Upper lobe of right lung (tissue), 1 donor: ENCODE data around the gene TRPM4. TPM values are rescaled to one million over a fixed set of nuclear protein-coding genes. Genes with fewer than 3 reads are reported as not detected.
A peak's percentile ranks its signal among the peaks of the same experiment; 100 is the strongest.

Source experiments
- ATAC-seq: fragments of 200-7000 bp; cut with Tn5 transposase; one replicate; pipeline ENCODE4 v1.9.1; 2020; ENCODE audit warnings: mild to moderate bottlenecking, moderate library complexity
- DNase-seq: peaks from one replicate; pipeline ENCODE4 v3.0.0-alpha.2; 2020
- H3K27ac ChIP-seq: fragments of 200-600 bp; one replicate; pipeline ENCODE4 v1.8.0; 2022
- H3K27me3 ChIP-seq: fragments of 200-600 bp; one replicate; pipeline ENCODE4 v1.8.0; 2022; ENCODE audit warnings: mild to moderate bottlenecking
- H3K36me3 ChIP-seq: fragments of 200-600 bp; one replicate; pipeline ENCODE4 v1.8.0; 2022
- H3K4me1 ChIP-seq: fragments of 200-600 bp; one replicate; pipeline ENCODE4 v1.8.0; 2022
- H3K4me3 ChIP-seq: fragments of 200-600 bp; one replicate; pipeline ENCODE4 v1.8.0; 2022; ENCODE audit warnings: mild to moderate bottlenecking
- H3K9me3 ChIP-seq: fragments of 200-600 bp; one replicate; pipeline ENCODE4 v1.8.0; 2022
- intact Hi-C: fragments of 100-400 bp; cut with DNase I; formaldehyde crosslinking; loops from one replicate; pipeline ENCODE4 v1.11.0; 2022
- total RNA-seq: library from RNA; stranded (reverse); fragmentation: NEBNext Ultra II Directional; extraction: Animal tissue kit (Norgen Biotek cat#: 25700); gene quantifications from one replicate; pipeline ENCODE4 v1.2.1, GENCODE V29; 2021
- TF ChIP-seq, protein P1 (sequence below): fragments of 200-600 bp; IDR thresholded peaks from one replicate; pipeline ENCODE4 v1.8.0; 2022; ENCODE audit warnings: antibody characterized with exemption
- donor health status: DM: no; HTN: yes; CAD: no; lungs with severe emphysema.

The TRPM4 gene
- total RNA-seq, 1 donor from 2014 or later, result 44.3 TPM

DNA sequence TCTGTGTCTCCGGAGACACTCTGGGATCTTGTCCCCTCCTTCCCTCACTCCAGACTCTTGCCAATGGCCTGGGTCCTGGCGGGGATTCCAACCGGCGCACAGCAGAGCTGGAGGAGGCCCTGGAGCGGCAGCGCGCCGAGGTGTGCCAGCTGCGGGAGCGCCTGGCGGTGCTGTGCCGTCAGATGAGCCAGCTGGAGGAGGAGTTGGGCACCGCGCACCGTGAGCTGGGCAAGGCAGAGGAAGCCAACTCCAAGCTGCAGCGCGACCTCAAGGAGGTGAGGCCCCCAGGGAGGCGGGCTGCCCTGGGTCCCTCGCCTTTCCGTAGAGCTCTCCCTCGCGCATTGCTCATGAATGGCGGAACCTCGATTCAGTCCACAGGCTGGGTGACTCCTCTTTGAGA is 27.3 kb upstream of the TRPM4 start:
- ATAC-seq, result no peak
- Histone ChIP-seq H3K27ac (no peak overlapping the region), H3K4me1 (peaks cover 15% of the 10 kb centered on the region), H3K27me3 (no peaks in the 10 kb centered on the region), H3K36me3 (no peaks in the 10 kb centered on the region), H3K9me3 (no peaks in the 10 kb centered on the region), H3K4me3 (no peak overlapping the region)
- no peak for DNase-seq
- TF ChIP-seq, protein P1, sequence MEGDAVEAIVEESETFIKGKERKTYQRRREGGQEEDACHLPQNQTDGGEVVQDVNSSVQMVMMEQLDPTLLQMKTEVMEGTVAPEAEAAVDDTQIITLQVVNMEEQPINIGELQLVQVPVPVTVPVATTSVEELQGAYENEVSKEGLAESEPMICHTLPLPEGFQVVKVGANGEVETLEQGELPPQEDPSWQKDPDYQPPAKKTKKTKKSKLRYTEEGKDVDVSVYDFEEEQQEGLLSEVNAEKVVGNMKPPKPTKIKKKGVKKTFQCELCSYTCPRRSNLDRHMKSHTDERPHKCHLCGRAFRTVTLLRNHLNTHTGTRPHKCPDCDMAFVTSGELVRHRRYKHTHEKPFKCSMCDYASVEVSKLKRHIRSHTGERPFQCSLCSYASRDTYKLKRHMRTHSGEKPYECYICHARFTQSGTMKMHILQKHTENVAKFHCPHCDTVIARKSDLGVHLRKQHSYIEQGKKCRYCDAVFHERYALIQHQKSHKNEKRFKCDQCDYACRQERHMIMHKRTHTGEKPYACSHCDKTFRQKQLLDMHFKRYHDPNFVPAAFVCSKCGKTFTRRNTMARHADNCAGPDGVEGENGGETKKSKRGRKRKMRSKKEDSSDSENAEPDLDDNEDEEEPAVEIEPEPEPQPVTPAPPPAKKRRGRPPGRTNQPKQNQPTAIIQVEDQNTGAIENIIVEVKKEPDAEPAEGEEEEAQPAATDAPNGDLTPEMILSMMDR, result no peak
- intact Hi-C loops, result no loop called here

DNA sequence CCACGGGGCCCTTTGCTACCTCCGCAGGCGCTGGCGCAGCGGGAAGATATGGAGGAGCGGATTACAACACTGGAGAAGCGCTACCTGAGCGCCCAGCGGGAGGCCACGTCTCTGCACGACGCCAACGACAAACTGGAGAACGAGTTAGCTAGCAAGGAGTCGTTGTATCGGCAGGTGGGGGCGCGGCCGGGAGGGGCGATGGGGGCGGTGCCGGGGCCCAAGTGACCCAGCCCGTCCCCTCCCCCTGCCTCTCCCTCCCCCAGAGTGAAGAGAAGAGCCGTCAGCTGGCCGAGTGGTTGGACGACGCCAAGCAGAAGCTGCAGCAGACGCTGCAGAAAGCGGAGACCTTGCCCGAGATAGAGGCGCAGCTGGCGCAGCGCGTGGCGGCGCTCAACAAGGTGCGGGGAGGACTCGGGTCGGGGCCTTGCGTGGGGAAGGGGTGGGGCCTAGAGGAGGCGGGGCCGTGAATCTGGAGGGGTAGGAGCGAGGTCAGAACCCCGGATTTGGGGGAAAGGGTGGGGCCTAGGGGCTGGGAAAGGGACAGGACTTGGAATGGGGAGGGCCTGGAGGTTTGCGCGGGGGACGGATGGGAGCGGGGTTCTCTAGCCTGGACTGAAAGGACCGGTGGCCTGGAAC is 24.5 kb upstream of the TRPM4 start:
- TF ChIP-seq, protein P1, result no peak
- intact Hi-C loops, result no loop called here
- DNase-seq, result peak; percentile 79
- Histone ChIP-seq H3K36me3 (no peaks in the 10 kb centered on the region), H3K4me1 (peaks cover 15% of the 10 kb centered on the region), H3K27me3 (no peaks in the 10 kb centered on the region), H3K9me3 (no peaks in the 10 kb centered on the region), H3K27ac (no peak overlapping the region), H3K4me3 (peak overlapping the region; percentile 36)
- peak; percentile 51 for ATAC-seq

DNA sequence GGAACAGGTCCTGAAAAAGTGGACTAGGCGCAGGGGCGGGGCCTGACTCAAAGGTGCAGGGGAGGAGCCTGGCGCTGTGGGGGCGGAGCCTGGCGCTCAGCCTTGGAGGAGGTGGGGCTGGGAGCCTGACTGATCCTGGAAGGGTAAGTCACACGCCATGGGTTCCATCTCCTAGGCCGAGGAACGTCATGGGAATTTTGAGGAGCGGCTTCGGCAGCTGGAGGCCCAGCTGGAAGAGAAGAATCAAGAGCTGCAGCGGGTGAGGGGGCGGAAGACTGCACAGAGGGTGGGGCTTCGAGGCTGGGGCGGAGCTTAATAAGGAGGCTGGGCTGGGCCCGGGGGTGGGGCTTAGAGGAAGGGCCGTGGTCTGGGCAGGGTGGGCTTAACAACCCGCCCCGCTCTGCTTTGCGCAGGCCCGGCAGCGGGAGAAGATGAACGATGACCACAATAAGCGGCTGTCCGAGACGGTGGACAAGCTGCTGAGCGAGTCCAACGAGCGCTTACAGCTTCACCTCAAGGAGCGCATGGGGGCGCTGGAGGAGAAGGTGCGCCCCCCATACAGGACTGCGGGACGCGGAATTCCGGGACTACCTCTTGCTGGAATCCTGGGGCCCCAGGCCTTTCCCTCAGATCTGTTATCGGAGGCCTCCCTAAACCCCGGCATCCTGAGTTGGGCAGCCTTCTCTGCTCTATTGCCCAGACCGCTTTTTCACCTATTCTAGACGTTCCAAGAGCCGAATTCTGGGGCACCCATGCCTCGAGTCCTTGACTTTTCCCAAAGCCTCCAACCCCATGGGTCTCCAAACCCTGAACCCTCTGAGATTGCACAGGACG is 23.8 kb upstream of the TRPM4 start:
- H3K4me1 ChIP-seq, result peaks cover 10% of the 10 kb centered on the region
- H3K27ac ChIP-seq, result no peak overlapping the region
- DNase-seq (peak; percentile 91), ATAC-seq (peak; percentile 86)
- no peaks in the 10 kb centered on the region for H3K27me3 ChIP-seq
- TF ChIP-seq, protein P1, result peak; percentile 7
- intact Hi-C loops, result no loop called here
- H3K36me3 ChIP-seq, result no peaks in the 10 kb centered on the region
- H3K4me3 ChIP-seq, result peak overlapping the region; percentile 36
- no peaks in the 10 kb centered on the region for H3K9me3 ChIP-seq

DNA sequence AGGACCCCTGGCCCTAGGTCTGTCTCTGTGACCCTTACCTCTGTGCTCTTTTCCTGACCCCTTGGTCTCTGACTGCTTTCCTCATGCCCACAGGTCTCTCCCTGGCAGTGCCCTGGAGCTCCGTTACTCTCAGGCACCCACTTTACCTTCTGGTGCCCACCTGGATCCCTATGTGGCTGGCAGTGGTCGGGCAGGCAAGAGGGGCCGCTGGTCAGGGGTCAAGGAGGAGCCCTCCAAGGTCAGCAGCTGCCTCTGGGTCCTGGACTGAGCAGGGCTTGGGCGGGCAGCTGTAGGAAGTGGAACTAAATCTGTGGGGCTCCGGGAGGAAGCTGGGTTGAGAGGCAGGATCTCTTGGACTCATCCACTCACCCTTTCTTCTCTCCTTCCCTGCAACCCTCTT is 21.9 kb upstream of the TRPM4 start:
- H3K4me1 ChIP-seq, result peaks cover 10% of the 10 kb centered on the region
- H3K4me3 ChIP-seq, result no peak overlapping the region
- TF ChIP-seq, protein P1, result no peak
- DNase-seq, result no peak
- no peaks in the 10 kb centered on the region for H3K36me3 ChIP-seq
- ATAC-seq, result no peak
- no peaks in the 10 kb centered on the region for H3K27me3 ChIP-seq
- intact Hi-C loops, result no loop called here
- H3K27ac ChIP-seq, result no peak overlapping the region
- H3K9me3 ChIP-seq, result no peaks in the 10 kb centered on the region

DNA sequence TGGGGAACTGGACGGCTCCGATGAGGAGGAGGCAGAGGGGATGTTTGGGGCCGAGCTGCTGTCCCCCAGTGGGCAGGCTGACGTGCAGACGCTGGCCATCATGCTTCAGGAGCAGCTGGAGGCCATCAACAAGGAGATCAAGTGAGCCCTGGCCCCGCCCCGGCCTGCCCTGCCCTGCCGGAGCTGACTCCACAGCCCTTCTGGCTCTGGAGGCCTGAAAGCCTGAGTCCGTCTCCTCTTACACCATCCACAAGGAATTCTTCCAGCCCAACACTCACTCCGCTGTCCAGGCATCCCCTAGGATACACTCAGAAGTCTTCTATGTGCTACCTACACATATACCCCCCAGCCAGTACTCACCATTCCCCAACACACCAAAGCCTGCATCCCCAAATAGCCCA is 20.8 kb upstream of the TRPM4 start:
- ATAC-seq, result peak; percentile 1
- intact Hi-C loops, result no loop called here
- Histone ChIP-seq H3K4me3 (no peak overlapping the region), H3K27me3 (no peaks in the 10 kb centered on the region), H3K9me3 (no peaks in the 10 kb centered on the region), H3K27ac (peak overlapping the region; percentile 24), H3K4me1 (peaks cover 10% of the 10 kb centered on the region), H3K36me3 (no peaks in the 10 kb centered on the region)
- TF ChIP-seq, protein P1, result no peak
- DNase-seq, result no peak
